Liver (tissue), 3 donors: Measurements from ENCODE around the gene SRPX2.

Source experiments
- FOXA2 ChIP-seq: IDR thresholded peaks from 2 replicates; pipeline ENCODE4 v1.6.1; 2016; ENCODE audit warnings: antibody characterized with exemption
- GABPA ChIP-seq, 2 donors: IDR thresholded peaks in 1 of 2; conservative IDR thresholded peaks in 1 of 2; 2 replicates each; pipeline ENCODE4 v1.6.1; 2016; ENCODE audit warnings: antibody characterized with exemption in 2 of 2, mild to moderate bottlenecking in 1 of 2, moderate library complexity in 1 of 2
- HNF4G ChIP-seq: IDR thresholded peaks from 2 replicates; pipeline ENCODE4 v1.6.1; 2016; ENCODE audit warnings: antibody characterized with exemption
- JUND ChIP-seq, 2 donors: IDR thresholded peaks; 2 replicates each; pipeline ENCODE4 v1.6.1; 2016; ENCODE audit warnings: antibody characterized with exemption in 2 of 2
- MAX ChIP-seq: IDR thresholded peaks from 2 replicates; pipeline ENCODE4 v1.6.1; 2016; ENCODE audit warnings: antibody characterized with exemption
- RAD21 ChIP-seq, 2 donors: IDR thresholded peaks; 2 replicates each; pipeline ENCODE4 v1.6.1; 2016; ENCODE audit warnings: antibody characterized with exemption in 2 of 2, mild to moderate bottlenecking in 2 of 2
- REST ChIP-seq: IDR thresholded peaks from 2 replicates; pipeline ENCODE4 v1.6.1; 2016; ENCODE audit warnings: antibody characterized with exemption, mild to moderate bottlenecking
- SP1 ChIP-seq: IDR thresholded peaks from 2 replicates; pipeline ENCODE4 v1.6.1; 2018; ENCODE audit warnings: antibody characterized with exemption, mild to moderate bottlenecking
- TAF1 ChIP-seq: conservative IDR thresholded peaks from 2 replicates; pipeline ENCODE4 v1.6.1; 2016; ENCODE audit warnings: antibody characterized with exemption, mild to moderate bottlenecking
- YY1 ChIP-seq: IDR thresholded peaks from 2 replicates; pipeline ENCODE4 v1.6.1; 2016; ENCODE audit warnings: antibody characterized with exemption, mild to moderate bottlenecking
- TF ChIP-seq, protein P1 (sequence below): fragments of 150-350 bp; IDR thresholded peaks from 2 replicates; pipeline ENCODE4 v1.5.1; 2017; ENCODE audit warnings: improper control_type of control experiment, low read depth, low read length; ENCODE audit not compliant: missing input control
- TF ChIP-seq, protein P2 (sequence below): IDR thresholded peaks from 2 replicates; pipeline ENCODE4 v1.6.1; 2016; ENCODE audit warnings: antibody characterized with exemption
- donor health status: healthy.
- donor health status: healthy.

GRCh38 chrX:100600340-100600739 is 43.7 kb upstream of the SRPX2 start:
- TF ChIP-seq JUND (IDR thresholded peaks at IDR 0.05) (no peak), HNF4G (no peak), TAF1 (no peak), GABPA (IDR thresholded peaks at IDR 0.05 in 1 of 2, conservative IDR thresholded peaks at IDR 0.05 in 1 of 2) (no peak), MAX (no peak), RAD21 (IDR thresholded peaks at IDR 0.05) (no peak), REST (no peak), FOXA2 (no peak), SP1 (no peak), YY1 (no peak)
- TF ChIP-seq, protein P1, sequence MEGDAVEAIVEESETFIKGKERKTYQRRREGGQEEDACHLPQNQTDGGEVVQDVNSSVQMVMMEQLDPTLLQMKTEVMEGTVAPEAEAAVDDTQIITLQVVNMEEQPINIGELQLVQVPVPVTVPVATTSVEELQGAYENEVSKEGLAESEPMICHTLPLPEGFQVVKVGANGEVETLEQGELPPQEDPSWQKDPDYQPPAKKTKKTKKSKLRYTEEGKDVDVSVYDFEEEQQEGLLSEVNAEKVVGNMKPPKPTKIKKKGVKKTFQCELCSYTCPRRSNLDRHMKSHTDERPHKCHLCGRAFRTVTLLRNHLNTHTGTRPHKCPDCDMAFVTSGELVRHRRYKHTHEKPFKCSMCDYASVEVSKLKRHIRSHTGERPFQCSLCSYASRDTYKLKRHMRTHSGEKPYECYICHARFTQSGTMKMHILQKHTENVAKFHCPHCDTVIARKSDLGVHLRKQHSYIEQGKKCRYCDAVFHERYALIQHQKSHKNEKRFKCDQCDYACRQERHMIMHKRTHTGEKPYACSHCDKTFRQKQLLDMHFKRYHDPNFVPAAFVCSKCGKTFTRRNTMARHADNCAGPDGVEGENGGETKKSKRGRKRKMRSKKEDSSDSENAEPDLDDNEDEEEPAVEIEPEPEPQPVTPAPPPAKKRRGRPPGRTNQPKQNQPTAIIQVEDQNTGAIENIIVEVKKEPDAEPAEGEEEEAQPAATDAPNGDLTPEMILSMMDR = no peak
- TF ChIP-seq, protein P2, sequence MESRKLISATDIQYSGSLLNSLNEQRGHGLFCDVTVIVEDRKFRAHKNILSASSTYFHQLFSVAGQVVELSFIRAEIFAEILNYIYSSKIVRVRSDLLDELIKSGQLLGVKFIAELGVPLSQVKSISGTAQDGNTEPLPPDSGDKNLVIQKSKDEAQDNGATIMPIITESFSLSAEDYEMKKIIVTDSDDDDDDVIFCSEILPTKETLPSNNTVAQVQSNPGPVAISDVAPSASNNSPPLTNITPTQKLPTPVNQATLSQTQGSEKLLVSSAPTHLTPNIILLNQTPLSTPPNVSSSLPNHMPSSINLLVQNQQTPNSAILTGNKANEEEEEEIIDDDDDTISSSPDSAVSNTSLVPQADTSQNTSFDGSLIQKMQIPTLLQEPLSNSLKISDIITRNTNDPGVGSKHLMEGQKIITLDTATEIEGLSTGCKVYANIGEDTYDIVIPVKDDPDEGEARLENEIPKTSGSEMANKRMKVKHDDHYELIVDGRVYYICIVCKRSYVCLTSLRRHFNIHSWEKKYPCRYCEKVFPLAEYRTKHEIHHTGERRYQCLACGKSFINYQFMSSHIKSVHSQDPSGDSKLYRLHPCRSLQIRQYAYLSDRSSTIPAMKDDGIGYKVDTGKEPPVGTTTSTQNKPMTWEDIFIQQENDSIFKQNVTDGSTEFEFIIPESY = no peak
